KMS-11 (cell line): ENCODE measurements around the gene BECN2.

Source experiments
- H2AFZ ChIP-seq: fragments of 200-600 bp; sonication (generic); 2 replicates; pipeline ENCODE4 v1.6.1; 2016; ENCODE audit warnings: antibody characterized with exemption, mixed run types, low read depth
- H3K27ac ChIP-seq: fragments of 200-600 bp; sonication (generic); 2 replicates; pipeline ENCODE4 v1.6.1; 2016; ENCODE audit warnings: mild to moderate bottlenecking, mixed run types
- H3K27me3 ChIP-seq: fragments of 200-600 bp; sonication (generic); 2 replicates; pipeline ENCODE4 v1.6.1; 2017; ENCODE audit warnings: mild to moderate bottlenecking, low read depth, mixed run types, moderate library complexity; ENCODE audit not compliant: insufficient read depth
- H3K36me3 ChIP-seq: fragments of 200-600 bp; sonication (generic); 2 replicates; pipeline ENCODE4 v1.6.1; 2017; ENCODE audit warnings: mild to moderate bottlenecking, mixed run types; ENCODE audit not compliant: insufficient read depth
- H3K4me1 ChIP-seq: fragments of 200-600 bp; sonication (generic); 2 replicates; pipeline ENCODE4 v1.6.1; 2016; ENCODE audit warnings: mild to moderate bottlenecking, low read depth, mixed run types; ENCODE audit not compliant: poor library complexity, severe bottlenecking
- H3K4me2 ChIP-seq: fragments of 200-600 bp; sonication (generic); 2 replicates; pipeline ENCODE4 v1.7.0; 2016; ENCODE audit warnings: mild to moderate bottlenecking, mixed run types
- H3K4me3 ChIP-seq: fragments of 200-600 bp; sonication (generic); IDR thresholded peaks from 2 replicates; pipeline ENCODE4 v1.6.1; 2017; ENCODE audit warnings: low read depth, low read length, mixed read lengths; ENCODE audit not compliant: insufficient read depth
- H3K79me2 ChIP-seq: fragments of 200-600 bp; sonication (generic); 2 replicates; pipeline ENCODE4 v1.6.1; 2016; ENCODE audit warnings: low read depth, mixed run types; ENCODE audit not compliant: insufficient read depth
- H3K9ac ChIP-seq: fragments of 200-600 bp; sonication (generic); 2 replicates; pipeline ENCODE4 v1.6.1; 2016; ENCODE audit warnings: mild to moderate bottlenecking, mixed run types
- H4K20me1 ChIP-seq: fragments of 200-600 bp; sonication (generic); 2 replicates; pipeline ENCODE4 v1.6.1; 2016; ENCODE audit warnings: mild to moderate bottlenecking, mixed run types; ENCODE audit not compliant: insufficient read depth
- TF ChIP-seq, protein P1 (sequence below): fragments of 200-600 bp; sonication (generic); conservative IDR thresholded peaks from 2 replicates; pipeline ENCODE4 v1.6.1; 2017; ENCODE audit warnings: low read depth, mild to moderate bottlenecking, antibody characterized with exemption, low read length, moderate library complexity, mixed read lengths

The BECN2 gene, protein sequence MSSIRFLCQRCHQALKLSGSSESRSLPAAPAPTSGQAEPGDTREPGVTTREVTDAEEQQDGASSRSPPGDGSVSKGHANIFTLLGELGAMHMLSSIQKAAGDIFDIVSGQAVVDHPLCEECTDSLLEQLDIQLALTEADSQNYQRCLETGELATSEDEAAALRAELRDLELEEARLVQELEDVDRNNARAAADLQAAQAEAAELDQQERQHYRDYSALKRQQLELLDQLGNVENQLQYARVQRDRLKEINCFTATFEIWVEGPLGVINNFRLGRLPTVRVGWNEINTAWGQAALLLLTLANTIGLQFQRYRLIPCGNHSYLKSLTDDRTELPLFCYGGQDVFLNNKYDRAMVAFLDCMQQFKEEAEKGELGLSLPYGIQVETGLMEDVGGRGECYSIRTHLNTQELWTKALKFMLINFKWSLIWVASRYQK

DNA sequence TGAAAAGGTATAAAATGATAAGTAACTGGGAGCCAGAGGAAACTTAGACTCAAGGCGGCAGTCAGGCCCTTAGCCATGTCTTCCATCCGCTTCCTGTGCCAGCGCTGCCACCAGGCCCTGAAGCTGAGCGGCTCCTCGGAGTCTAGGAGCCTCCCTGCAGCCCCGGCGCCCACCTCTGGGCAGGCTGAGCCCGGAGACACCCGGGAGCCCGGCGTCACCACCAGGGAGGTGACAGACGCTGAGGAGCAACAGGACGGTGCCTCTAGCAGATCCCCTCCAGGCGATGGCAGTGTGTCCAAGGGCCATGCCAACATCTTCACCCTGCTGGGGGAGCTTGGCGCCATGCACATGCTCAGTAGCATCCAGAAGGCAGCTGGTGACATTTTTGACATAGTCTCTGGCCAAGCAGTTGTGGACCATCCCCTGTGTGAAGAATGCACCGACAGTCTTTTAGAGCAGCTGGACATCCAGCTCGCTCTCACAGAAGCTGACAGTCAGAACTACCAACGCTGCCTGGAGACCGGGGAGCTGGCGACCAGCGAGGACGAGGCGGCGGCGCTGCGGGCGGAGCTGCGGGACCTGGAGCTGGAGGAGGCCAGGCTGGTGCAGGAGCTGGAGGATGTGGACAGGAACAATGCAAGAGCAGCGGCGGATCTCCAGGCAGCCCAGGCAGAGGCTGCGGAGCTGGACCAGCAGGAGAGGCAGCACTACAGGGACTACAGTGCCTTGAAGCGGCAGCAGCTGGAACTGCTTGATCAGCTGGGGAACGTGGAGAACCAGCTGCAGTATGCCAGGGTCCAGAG is at the start of gene BECN2:
Gene BECN2 (plus strand): TSS at position 76 of the 803 bp plus-strand sequence. CDS start 0 bp downstream, at position 76.
- Histone ChIP-seq H3K27me3 (no peaks in the 10 kb centered on the region), H3K27ac (no peak within 1 kb of the TSS), H3K4me1 (no peaks in the 10 kb centered on the region), H3K4me2 (no peak within 1 kb of the TSS), H3K79me2 (no peaks in the 10 kb centered on the region), H2AFZ (no peak within 1 kb of the TSS), H3K9ac (no peak within 1 kb of the TSS), H3K4me3 (no peak within 1 kb of the TSS), H3K36me3 (no peaks in the 10 kb centered on the region), H4K20me1 (no peaks in the 10 kb centered on the region)
- TF ChIP-seq, protein P1, sequence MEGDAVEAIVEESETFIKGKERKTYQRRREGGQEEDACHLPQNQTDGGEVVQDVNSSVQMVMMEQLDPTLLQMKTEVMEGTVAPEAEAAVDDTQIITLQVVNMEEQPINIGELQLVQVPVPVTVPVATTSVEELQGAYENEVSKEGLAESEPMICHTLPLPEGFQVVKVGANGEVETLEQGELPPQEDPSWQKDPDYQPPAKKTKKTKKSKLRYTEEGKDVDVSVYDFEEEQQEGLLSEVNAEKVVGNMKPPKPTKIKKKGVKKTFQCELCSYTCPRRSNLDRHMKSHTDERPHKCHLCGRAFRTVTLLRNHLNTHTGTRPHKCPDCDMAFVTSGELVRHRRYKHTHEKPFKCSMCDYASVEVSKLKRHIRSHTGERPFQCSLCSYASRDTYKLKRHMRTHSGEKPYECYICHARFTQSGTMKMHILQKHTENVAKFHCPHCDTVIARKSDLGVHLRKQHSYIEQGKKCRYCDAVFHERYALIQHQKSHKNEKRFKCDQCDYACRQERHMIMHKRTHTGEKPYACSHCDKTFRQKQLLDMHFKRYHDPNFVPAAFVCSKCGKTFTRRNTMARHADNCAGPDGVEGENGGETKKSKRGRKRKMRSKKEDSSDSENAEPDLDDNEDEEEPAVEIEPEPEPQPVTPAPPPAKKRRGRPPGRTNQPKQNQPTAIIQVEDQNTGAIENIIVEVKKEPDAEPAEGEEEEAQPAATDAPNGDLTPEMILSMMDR, result no peak

DNA sequence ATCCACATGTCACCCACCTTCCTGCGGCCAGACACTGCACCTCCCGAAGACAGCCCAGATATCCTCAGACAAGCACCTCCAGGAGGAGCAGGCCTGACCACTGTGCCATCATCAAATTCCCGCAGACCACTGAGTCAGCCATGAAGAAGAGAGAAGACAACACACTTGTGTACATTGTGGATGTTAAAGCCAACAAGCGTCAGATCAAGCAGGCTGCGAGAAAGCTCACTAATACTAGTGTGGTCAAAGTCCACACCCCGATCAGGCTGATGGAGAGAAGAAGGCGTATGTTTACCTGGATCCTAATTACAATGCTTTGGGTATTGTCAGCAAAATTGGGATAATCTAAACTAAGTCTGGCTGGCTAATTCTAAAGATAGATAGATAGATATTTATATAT is 41.4 kb upstream of the BECN2 start:
- no peaks in the 10 kb centered on the region for H3K4me1 ChIP-seq
- H3K27me3 ChIP-seq, result no peaks in the 10 kb centered on the region
- H3K4me3 ChIP-seq, result no peak overlapping the region
- H4K20me1 ChIP-seq, result no peaks in the 10 kb centered on the region
- H3K36me3 ChIP-seq, result no peaks in the 10 kb centered on the region
- no peak overlapping the region for H3K4me2 ChIP-seq
- H2AFZ ChIP-seq, result no peak overlapping the region
- no peaks in the 10 kb centered on the region for H3K79me2 ChIP-seq
- TF ChIP-seq, protein P1, result no peak
- no peak overlapping the region for H3K9ac ChIP-seq
- H3K27ac ChIP-seq, result no peak overlapping the region

DNA sequence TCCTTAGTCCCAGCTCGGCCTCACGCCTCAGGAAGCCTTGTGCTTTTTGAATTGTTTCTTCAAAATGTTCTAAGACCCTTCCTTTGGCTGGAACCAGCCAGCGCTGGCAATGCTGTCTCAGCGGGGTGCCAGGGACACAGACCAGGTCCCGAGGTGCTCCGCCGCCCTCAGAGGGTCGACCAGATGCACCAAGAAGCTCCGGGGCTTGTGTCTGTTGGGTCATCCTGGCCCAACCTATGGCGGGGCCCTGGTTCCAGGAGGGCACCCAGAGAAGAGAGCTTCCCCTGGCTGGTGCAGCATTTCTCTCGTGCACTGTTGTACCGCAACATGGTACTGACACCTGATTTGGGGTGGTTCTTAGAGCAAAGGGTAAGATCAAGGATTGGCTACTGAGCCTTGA is 40.1 kb upstream of the BECN2 start:
- H3K36me3 ChIP-seq, result no peaks in the 10 kb centered on the region
- no peaks in the 10 kb centered on the region for H3K4me1 ChIP-seq
- H3K4me3 ChIP-seq, result no peak overlapping the region
- H3K27me3 ChIP-seq, result no peaks in the 10 kb centered on the region
- TF ChIP-seq, protein P1, result no peak
- no peak overlapping the region for H3K4me2 ChIP-seq
- no peaks in the 10 kb centered on the region for H4K20me1 ChIP-seq
- no peak overlapping the region for H3K27ac ChIP-seq
- no peaks in the 10 kb centered on the region for H3K79me2 ChIP-seq
- H2AFZ ChIP-seq, result no peak overlapping the region
- no peak overlapping the region for H3K9ac ChIP-seq

DNA sequence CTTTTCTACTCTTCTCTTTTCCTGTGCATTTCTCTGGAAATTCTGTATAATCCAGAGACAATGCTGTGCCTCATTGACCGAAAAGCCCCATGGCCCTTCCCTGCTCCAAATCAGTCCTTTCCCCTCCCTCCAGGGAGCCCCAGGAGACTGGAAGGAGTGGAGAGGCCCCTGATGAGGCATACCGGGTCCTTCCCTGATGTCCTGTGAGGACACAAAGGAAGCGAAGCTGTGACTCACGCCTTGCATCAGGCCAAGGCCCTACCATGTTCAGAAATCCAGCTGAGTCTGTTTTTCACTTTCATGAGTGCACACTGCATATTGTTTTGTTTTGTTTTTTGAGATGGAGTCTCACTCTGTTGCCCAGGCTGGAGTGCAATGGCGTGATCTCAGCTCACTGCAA is 38.7 kb upstream of the BECN2 start:
- no peaks in the 10 kb centered on the region for H4K20me1 ChIP-seq
- no peak overlapping the region for H3K27ac ChIP-seq
- no peaks in the 10 kb centered on the region for H3K4me1 ChIP-seq
- no peak overlapping the region for H2AFZ ChIP-seq
- no peaks in the 10 kb centered on the region for H3K36me3 ChIP-seq
- no peak overlapping the region for H3K4me2 ChIP-seq
- no peaks in the 10 kb centered on the region for H3K27me3 ChIP-seq
- no peaks in the 10 kb centered on the region for H3K79me2 ChIP-seq
- H3K9ac ChIP-seq, result no peak overlapping the region
- TF ChIP-seq, protein P1, result no peak
- no peak overlapping the region for H3K4me3 ChIP-seq
